Measurements from ENCODE around the gene RIMBP2.
"Not testable (repeated sequence)": the region's sequence is repeated elsewhere in the genome, so short reads cannot be mapped to it uniquely, and the experiment has no call there.

Gene RIMBP2

DNA sequence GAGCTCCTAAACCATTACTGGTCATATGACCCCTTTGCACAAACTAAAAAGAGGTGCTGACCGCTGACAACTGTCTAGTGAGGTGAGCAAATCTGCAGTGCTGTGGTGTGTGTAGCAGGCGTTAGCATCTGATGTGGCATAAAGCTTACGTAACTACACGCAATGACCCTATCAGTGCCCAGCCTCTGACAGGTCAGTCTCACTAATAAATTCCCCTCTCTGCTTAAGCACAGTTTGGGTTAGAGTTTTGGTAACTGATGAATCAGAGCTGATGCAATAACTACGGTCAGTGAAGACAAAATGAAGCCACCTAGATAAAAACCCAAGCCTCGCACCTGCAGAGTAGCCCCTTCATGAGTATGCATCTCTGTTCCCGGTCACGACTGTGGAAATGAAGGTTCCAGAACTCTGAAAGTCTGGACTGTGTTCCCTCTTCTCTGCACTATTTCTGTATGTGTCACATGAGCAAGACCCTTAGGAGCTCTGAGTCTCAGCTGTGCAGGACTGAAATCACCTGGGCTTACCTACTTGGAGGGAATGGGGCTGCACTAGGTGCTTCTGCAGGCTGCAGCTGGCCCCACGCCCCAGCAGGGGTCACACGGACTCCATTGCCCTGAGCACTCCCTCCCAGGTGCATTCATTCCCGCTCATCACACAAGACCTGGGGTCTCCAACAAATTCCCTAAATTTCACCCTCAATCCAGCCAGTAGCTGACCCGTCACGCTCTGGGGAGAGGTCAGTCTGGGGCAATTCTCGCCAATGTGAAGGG, 54.4 kb downstream of the RIMBP2 start:
- in situ Hi-C loops (cut with MboI; ENCODE audit: low sequenced_read_pairs): no loop called here

DNA sequence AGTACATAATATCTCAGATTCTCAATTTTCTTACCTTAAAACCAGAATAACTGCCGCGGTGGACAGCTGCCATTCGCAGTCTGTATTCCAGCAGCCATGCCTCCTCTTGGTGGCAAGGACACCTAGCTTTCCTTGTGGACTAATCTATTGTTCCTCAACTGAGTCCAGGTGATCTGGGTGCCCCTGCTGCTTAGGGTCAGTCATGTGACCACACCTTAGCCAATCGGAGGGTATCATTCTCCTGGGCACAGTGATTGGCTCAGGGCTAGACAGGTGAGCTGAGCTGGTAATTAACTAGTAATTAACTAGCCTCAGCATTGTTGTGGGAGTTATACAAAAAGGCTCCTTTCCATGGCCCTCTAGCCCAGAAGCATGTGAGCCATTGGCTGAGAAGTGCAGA, 55.0 kb downstream of the RIMBP2 start:
- in situ Hi-C loops (cut with MboI; ENCODE audit: low sequenced_read_pairs): no loop called here

DNA sequence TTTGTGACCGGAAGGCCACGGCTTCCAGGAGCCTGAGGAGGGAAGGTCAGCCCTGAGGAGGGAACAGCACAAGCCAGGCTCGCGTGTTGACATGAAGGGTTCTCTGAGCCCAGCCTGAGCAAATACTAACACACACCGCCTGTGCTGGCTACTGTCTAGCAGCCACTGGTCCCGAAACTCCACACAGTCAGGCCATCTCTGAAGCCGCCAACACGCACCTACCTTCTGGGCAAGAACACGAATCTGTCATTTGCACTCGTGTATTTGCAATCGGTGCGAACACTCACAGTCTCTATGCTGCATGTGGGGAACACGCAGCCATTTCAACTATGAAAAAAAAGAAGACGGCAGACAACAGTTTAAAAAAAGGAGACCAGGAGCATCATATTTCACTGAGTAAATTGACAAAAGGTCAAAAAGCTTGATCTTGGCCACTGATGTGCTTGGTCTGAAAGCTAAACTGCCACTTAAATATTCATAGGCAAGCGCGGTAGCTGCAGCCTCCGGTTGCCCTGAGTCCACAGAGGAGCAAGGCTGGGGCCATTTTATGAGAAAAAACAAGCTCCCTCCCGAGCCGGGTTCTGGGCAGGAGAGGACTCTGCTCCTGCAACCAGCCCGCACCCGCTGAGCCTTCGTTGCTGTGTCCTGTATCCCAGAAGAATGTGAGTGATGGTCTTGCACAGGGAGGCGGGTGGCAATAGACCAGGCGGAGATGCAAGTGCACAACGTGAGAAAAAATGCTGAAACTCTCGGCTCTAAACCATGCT, 57.8 kb downstream of the RIMBP2 start:
- in situ Hi-C loops (cut with MboI; ENCODE audit: low sequenced_read_pairs): no loop called here

DNA sequence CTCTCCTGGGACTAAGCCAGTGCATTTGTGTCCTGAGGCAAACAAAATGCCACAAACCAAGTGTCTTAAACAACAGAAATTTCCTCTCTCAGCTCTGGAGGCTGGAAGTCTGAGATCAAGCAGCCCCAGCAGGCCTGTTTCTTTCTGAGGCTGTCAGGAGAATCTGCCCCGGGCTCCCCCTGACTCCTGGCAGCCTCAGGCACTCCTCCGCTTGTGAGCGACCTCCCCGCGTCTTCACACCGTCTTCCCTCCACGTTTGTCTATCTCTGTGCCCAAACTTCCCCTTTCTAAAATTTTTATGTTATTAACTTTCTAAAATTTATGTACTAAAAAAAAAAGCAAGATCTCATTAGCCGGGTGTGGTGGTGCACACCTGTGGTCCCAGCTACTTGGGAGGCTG, 59.7 kb downstream of the RIMBP2 start:
- in situ Hi-C loops (cut with MboI; ENCODE audit: low sequenced_read_pairs): no loop called here

DNA sequence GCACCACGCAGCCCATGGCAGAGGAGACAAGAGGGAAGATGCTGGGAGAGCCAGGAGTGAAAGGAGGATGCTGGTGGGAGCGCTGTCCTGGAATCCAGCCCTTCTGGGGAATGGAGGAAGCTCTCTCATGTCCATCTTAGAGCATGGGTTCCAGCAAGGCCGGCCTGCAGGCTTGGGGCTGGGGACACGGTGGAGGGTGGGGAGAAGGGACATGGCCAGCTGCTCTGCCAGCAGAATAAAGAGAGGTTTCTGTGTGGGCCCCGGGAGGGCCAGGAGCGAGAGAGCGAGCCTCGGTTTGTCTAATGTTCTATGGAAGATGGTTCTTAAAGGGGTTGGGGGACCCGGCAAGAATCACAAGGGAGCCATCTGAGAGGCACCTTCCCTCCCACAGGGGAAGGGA, 60.2 kb downstream of the RIMBP2 start:
- in situ Hi-C loops (cut with MboI; ENCODE audit: low sequenced_read_pairs): no loop called here

DNA sequence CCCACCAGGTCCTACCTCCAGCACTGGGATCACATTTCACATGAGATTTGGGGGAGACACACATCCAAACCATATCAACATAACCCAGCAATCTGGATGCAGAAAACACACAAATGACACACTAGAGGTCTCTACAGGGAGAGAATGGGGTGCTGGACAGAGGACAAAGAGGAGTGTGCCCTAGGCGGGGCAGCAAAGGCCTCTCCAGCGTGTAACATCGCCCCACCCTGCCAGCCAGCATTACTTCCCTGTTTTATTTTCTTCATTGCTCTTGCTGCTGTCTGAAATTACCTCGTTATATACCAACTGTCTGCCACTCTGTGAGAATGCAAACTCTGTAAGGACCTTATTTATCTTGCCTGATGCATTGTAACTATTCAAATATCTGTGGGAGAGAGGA, 61.1 kb downstream of the RIMBP2 start:
- in situ Hi-C loops (cut with MboI; ENCODE audit: low sequenced_read_pairs): no loop called here

DNA sequence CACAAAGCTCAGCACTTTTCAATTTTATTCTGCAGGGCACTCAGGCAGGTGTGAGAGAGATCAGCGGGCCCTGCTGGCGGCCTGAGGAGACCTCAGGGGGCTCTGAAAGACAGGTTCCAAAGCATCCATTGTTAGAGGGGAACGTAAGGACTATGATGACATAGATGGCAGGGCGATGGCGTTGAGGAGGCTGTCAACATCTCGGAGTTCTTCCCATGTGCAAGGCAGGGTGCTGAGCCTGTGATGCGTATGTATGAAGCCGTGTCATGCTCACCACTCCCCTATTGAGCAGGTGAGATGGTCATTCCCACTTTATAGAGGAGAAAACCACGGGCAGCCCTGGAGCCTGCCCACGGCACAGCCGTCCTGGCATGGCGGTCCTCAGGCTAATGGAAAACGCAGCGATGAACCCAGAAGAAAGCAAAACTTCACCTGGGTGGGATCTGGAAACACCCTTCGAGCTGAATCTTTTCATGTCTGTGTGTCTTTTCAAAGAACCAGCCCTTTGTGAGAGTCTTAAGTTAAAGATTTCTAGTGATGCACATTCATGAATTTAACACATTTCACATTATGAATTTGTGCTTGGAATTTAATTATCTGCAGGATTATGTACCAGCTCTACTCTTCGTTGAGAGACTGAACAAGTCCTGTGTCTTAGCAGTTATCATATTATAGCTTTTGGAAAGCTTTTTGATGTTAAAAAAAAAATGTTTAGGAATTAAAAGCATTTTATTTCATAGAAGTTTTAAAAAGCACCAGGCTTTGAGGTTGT, 64.7 kb downstream of the RIMBP2 start:
- in situ Hi-C loops (cut with MboI; ENCODE audit: low sequenced_read_pairs): no loop called here

DNA sequence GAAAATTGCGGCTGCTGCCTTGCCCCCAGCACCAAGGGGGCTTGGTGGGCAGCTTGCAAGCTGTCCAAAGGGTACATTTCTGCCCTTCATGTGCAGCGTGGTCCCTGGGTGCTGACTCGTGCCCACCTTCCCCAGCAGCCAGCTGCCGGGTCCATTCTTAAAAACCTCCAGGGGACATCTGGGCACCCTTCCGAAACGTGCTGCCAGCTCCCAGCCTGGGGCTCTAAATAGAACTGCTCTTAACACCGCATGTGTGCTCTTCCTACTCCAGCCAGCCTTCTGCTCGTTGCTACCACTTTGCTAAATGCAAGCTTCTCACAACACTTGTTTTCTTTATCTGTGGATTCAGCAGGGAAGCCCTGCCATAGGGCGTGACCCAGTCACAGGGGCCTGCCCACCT, 66.0 kb downstream of the RIMBP2 start:
- in situ Hi-C loops (cut with MboI; ENCODE audit: low sequenced_read_pairs): no loop called here

DNA sequence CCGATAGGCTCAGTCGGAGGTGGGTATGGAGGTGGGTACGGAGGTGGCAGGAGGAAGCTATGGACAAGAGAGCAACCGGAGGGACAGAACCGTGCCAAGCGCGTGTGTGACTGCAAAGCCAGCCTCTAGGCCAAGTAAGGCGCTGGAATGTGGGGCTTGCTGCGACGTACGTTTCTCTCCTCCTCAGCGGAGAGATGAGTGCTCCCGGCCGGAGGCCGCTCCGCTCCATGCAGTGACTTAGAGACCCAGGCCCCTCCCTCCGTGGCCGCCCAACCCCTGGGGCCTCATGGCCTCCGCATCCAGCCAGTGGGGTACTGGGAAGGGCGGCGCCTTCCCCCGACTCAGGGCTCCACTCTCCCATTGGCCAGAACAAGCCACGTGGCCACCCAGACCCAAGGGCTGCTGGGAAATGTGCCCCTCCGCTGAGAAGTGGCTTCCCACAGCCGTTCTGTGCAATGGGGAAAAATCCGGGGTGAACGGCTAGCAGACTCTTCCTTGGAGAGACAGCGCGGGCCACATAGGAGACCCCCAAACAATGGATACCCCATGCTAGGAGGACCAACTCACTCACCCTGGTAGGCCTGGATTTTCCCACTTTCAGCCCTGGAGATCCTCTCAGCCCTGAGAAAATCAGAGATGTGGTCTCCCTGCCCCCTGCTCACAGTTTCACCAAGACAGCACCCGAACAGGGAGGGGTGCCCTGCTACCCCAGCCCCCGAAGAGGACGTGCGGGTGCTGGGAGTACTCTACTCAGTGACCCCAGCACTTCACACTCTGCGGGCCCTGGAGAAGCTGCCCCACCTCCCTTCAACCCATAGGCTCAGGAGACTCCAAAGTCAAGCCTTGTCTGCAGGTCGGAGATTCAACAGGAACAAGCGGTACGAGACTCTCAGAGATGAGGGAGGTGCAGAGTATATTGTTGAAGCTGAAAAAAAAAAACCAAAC, 66.7 kb downstream of the RIMBP2 start:
- in situ Hi-C loops (cut with MboI; ENCODE audit: low sequenced_read_pairs): no loop called here

DNA sequence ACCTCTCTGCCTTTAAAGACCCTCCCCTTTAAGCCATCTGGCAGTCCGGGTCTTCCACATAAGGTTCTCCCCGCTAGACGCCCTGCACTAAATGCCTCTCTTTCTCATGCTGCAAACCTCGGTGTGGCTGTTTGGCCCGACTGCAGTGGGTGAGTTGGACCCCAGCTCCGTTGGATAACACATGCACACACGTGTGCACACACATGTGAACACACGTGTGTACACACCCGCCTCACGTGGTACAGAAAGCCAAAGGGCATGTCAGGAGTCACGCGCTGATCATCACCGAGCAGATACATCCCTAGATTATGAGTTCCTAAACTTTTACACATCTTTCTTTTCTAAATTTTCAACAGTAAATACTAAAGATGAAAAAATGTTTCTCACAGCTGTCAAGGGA, 68.3 kb downstream of the RIMBP2 start:
- in situ Hi-C loops (cut with MboI; ENCODE audit: low sequenced_read_pairs): no loop called here

DNA sequence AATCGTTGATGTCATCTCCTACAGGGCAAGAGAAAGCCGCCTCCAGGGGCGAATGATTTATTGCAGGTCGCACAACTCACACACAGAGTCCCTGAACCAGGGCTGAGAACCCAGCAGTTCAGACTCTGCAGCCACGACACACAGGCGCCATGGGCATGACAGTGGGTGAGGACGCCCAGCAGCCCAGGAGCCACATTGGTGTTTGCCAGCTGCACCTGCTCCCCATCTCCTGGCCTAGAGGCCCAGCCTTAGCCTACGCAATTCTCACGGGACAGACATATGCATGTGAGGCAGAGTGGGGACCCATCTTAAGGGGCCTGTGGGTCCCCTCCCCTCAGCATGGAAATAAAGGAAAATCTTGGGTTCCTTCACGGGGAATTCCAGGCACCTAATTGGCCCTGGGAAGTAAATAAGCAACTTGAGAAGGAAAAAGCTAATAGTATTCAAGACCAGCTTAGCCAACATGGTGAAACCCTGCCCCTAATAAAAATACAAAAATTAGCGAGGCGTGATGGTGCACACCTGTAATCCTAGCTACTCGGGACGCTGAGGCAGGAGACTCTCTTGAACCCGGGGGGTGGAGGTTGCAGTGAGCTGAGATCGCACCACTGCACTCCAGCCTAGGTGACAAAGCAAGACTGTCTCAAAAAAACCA, 69.3 kb downstream of the RIMBP2 start:
- in situ Hi-C loops (cut with MboI; ENCODE audit: low sequenced_read_pairs): no loop called here

DNA sequence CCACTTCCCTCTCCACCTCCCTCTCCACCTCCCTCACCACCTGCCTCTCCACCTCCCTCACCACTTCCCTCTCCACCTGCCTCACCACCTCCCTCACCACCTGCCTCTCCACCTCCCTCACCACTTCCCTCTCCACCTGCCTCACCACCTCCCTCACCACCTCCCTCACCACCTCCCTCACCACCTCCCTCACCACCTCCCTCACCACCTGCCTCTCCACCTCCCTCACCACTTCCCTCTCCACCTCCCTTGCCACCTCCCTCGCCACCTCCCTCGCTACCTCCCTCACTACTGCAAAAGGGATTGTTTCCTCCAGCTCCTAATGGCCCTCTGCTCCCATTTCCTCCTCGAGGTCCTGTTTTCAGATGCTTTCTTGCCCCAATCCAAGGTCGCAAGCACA, 69.9 kb downstream of the RIMBP2 start:
- in situ Hi-C loops (cut with MboI; ENCODE audit: low sequenced_read_pairs): not testable (repeated sequence)

DNA sequence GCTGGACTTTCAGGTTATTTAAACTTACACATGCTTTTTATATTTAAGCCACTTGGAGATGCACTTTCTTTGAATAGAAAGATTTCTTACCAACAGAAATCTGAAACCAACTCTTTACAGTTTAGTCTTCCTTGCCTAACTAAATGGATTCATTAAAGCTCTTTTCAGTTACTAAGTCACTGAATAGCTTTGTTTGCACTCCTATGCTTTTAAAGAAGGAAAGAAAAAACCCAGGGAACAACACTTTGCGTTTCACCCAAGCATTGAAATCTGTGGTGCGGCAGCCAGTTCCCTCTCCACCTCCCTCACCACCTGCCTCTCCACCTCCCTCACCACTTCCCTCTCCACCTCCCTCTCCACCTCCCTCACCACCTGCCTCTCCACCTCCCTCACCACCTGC, 70.3 kb downstream of the RIMBP2 start:
- in situ Hi-C loops (cut with MboI; ENCODE audit: low sequenced_read_pairs): no loop called here

DNA sequence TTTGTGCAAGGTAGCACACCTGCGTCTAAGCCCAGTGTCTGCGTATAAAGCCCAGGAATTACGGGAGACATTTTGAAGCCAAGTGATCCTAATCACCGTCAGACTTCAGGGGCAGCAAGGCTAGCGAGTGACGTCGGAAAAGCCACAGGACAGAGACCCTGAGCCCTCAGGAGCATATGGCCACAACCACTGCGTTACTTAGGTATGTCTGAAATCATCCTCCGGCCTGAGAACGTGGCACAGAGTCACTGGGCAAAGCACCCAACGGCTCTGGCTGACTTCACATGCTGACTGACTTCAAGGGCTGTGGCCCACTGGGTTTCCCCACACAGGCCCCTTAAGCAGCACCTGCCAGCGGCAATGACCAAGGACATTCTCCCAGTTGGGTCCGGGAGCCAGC, 71.5 kb downstream of the RIMBP2 start:
- in situ Hi-C loops (cut with MboI; ENCODE audit: low sequenced_read_pairs): no loop called here

DNA sequence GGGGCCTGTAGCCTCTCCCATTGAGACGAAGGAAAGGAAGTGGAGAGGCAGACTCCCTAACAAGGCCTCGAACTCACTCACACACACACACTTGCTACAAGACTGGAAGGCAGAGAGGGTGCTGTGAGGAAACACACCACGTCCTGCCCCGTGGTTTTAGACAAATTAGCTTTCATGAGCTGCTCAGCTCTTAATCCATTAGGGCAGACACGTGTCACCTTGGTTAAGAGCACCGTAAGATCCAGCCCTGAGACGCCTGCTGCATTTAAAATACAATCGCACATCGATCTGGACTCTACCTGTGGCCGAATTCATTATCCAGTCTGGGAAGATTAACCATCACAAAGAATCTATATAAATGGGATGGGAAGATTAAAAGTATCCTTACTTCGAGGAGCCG, 72.0 kb downstream of the RIMBP2 start:
- in situ Hi-C loops (cut with MboI; ENCODE audit: low sequenced_read_pairs): no loop called here

DNA sequence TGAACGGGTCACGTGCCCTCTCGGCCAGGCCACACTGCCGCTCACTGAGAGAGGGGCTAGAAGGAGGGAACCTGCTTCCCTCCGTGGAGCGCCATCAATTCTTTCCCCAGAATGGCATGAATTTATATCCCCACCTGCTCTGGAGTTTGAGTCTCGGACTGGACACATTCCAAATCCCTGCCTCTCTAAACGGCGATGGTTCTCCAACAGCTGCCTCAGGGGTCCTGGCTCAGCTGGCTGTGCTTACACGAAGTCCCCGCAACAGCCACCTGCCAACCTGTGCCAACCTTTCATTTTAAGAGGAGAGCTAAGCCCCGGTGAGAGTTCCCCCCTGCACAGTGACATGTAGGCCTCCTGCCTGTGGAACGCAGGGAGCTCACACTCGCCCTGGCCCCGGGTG, 73.2 kb downstream of the RIMBP2 start:
- in situ Hi-C loops (cut with MboI; ENCODE audit: low sequenced_read_pairs): no loop called here

DNA sequence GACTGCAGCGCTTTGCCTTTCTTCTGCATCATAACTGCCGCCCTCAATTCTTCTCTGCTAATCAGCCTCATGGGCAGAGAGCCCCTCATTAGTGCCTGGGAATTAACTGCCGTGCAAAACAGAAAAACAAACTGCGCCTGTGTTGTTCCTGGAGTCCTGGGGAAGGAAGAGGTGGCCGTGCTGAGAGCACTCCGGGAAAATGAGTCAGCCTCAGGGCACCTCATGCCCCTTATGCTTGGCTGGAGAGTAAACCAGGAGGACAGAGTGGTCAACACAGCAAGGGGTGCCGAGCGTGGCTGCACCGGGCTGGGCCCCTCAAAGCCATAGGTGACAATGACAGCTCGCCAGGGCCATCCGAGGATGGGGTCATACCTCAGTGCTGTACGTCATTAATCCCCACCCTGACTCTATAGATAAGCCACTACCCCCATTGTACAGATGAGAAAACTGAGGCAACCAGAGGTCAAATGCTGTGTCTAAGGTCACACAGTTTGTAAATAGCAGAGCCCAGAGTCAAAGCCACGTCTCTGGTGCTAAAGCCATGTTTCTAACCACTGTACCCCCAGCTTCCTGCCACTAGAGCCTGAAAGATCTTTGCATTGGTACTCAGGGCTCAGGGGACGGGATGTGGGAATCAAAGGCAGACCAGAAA, 74.4 kb downstream of the RIMBP2 start:
- in situ Hi-C loops (cut with MboI; ENCODE audit: low sequenced_read_pairs): no loop called here

DNA sequence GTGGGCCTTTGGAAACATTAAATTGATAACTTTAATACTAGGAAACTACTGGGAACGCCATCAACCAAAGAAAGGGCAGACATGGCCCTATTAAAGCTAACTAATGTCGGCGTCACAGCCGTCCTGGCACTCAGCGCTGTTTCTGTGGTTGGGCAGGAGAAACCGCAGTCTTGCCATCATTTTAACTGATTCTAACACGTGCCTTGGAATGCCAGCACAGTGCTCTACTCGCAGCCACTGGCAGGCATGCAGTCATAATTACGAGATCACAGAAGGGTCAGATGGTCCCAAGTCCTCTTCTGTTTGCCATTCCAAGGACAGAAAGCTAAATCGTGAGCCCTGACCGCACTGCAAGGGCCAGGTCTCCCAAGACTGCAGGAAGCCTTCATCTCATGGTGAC, 75.2 kb downstream of the RIMBP2 start:
- in situ Hi-C loops (cut with MboI; ENCODE audit: low sequenced_read_pairs): no loop called here

DNA sequence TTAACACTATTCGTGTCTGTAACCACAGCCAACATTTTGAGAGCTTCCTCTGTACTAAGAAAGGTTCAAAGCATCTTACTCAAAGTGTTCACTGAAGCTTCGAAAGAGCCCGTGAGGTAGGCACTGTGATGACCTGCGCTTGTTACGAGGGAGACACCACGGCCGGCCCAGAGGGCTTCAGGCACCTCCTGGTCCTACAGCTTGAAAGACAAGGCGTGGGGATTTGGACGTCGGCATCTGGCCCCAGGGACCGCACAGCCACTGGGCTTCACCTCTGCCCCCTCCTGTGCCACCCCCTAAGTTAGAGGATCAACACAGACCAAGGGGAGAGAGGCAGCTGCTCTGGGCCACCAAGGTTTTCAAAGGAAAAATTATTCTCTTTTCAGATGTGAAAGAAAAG, 75.6 kb downstream of the RIMBP2 start:
- in situ Hi-C loops (cut with MboI; ENCODE audit: low sequenced_read_pairs): no loop called here
